ENCODE measurements around the gene GRAP2.
"Not testable (repeated sequence)": the region's sequence is repeated elsewhere in the genome, so short reads cannot be mapped to it uniquely, and the experiment has no call there.

GRAP2 gene

GRCh38 chr22:39900306-39901227 lies at the start of gene GRAP2:
GRAP2 (plus strand) TSS chr22:39901084; CDS start chr22:39947107, 46,023 bp downstream.
- DNase-seq (ENCODE audit: low spot score): peak; percentile 90

GRCh38 chr22:39851606-39852315 lies 49.1 kb upstream of the GRAP2 start:
- no peak for DNase-seq (ENCODE audit: low spot score)

GRCh38 chr22:39852799-39853198 lies 48.1 kb upstream of the GRAP2 start:
- no peak for DNase-seq (ENCODE audit: low spot score)

- no peak for DNase-seq (ENCODE audit: low spot score)
These were observed 44.3 kb upstream of the GRAP2 start for GRCh38 chr22:39856588-39856987.

- DNase-seq (ENCODE audit: low spot score): no peak
These were observed 40.8 kb upstream of the GRAP2 start for GRCh38 chr22:39859903-39860588.

GRCh38 chr22:39868741-39869140 lies 32.1 kb upstream of the GRAP2 start:
- DNase-seq (ENCODE audit: low spot score): no peak

GRCh38 chr22:39869797-39870196 lies 31.1 kb upstream of the GRAP2 start:
- DNase-seq (ENCODE audit: low spot score): not testable (repeated sequence)

GRCh38 chr22:39871008-39871798 lies 29.7 kb upstream of the GRAP2 start:
- no peak for DNase-seq (ENCODE audit: low spot score)

- DNase-seq (ENCODE audit: low spot score): no peak
These were observed 28.3 kb upstream of the GRAP2 start for GRCh38 chr22:39872548-39872947.

- DNase-seq (ENCODE audit: low spot score): no peak
These were observed 26.9 kb upstream of the GRAP2 start for GRCh38 chr22:39873965-39874364.

GRCh38 chr22:39875176-39875885 lies 25.6 kb upstream of the GRAP2 start:
- not testable (repeated sequence) for DNase-seq (ENCODE audit: low spot score)

- DNase-seq (ENCODE audit: low spot score): no peak
These were observed 23.6 kb upstream of the GRAP2 start for GRCh38 chr22:39877079-39877845.

- no peak for DNase-seq (ENCODE audit: low spot score)
These were observed 20.2 kb upstream of the GRAP2 start for GRCh38 chr22:39880722-39881121.

GRCh38 chr22:39883057-39883456 lies 17.8 kb upstream of the GRAP2 start:
- DNase-seq (ENCODE audit: low spot score): no peak

- not testable (repeated sequence) for DNase-seq (ENCODE audit: low spot score)
These were observed 11.0 kb upstream of the GRAP2 start for GRCh38 chr22:39889924-39890323.

GRCh38 chr22:39893526-39893925 lies 7.4 kb upstream of the GRAP2 start, which contains the start of gene ENTHD1:
ENTHD1 (minus strand) TSS chr22:39893760; CDS start chr22:39887748, 6,012 bp downstream.
- DNase-seq (ENCODE audit: low spot score): no peak

GRCh38 chr22:39894554-39895092 lies 6.3 kb upstream of the GRAP2 start:
- no peak for DNase-seq (ENCODE audit: low spot score)

GRCh38 chr22:39895682-39896081 lies 5.2 kb upstream of the GRAP2 start:
- DNase-seq (ENCODE audit: low spot score): no peak

- DNase-seq (ENCODE audit: low spot score): no peak
These were observed 4.4 kb upstream of the GRAP2 start for GRCh38 chr22:39896313-39896996.
